Measurements from ENCODE around the gene VPS33A.

Gene VPS33A

GRCh38 chr12:122192441-122192840, 73.9 kb downstream of the VPS33A start:
- no peak overlapping the region for H3K27ac ChIP-seq (ENCODE audit: low read depth, low read length)
- H3K4me1 ChIP-seq (ENCODE audit: control insufficient read depth, insufficient read depth, low read length) = no peaks in the 10 kb centered on the region
- no peaks in the 10 kb centered on the region for H3K27me3 ChIP-seq (ENCODE audit: control insufficient read depth, insufficient read depth, low read length)
- no peak overlapping the region for H3K9ac ChIP-seq (ENCODE audit: low read depth, low read length)
- no peaks in the 10 kb centered on the region for H3K36me3 ChIP-seq (ENCODE audit: control insufficient read depth, insufficient read depth, low read length)
- H3K4me3 ChIP-seq (ENCODE audit: low read depth, low read length) = no peak overlapping the region
- H3K9me3 ChIP-seq (ENCODE audit: control insufficient read depth, insufficient read depth, low read length) = no peaks in the 10 kb centered on the region

GRCh38 chr12:122190842-122191668, 75.2 kb downstream of the VPS33A start:
- H3K4me3 ChIP-seq (ENCODE audit: low read depth, low read length) = no peak overlapping the region
- H3K27ac ChIP-seq (ENCODE audit: low read depth, low read length) = no peak overlapping the region
- no peaks in the 10 kb centered on the region for H3K4me1 ChIP-seq (ENCODE audit: control insufficient read depth, insufficient read depth, low read length)
- H3K9ac ChIP-seq (ENCODE audit: low read depth, low read length) = no peak overlapping the region
- H3K36me3 ChIP-seq (ENCODE audit: control insufficient read depth, insufficient read depth, low read length) = no peaks in the 10 kb centered on the region
- H3K9me3 ChIP-seq (ENCODE audit: control insufficient read depth, insufficient read depth, low read length) = no peaks in the 10 kb centered on the region
- no peaks in the 10 kb centered on the region for H3K27me3 ChIP-seq (ENCODE audit: control insufficient read depth, insufficient read depth, low read length)

GRCh38 chr12:122189626-122190475, 76.4 kb downstream of the VPS33A start:
- no peak overlapping the region for H3K4me3 ChIP-seq (ENCODE audit: low read depth, low read length)
- H3K9ac ChIP-seq (ENCODE audit: low read depth, low read length) = no peak overlapping the region
- H3K4me1 ChIP-seq (ENCODE audit: control insufficient read depth, insufficient read depth, low read length) = no peaks in the 10 kb centered on the region
- H3K36me3 ChIP-seq (ENCODE audit: control insufficient read depth, insufficient read depth, low read length) = no peaks in the 10 kb centered on the region
- H3K9me3 ChIP-seq (ENCODE audit: control insufficient read depth, insufficient read depth, low read length) = no peaks in the 10 kb centered on the region
- H3K27me3 ChIP-seq (ENCODE audit: control insufficient read depth, insufficient read depth, low read length) = no peaks in the 10 kb centered on the region
- H3K27ac ChIP-seq (ENCODE audit: low read depth, low read length) = no peak overlapping the region

- H3K36me3 ChIP-seq (ENCODE audit: control insufficient read depth, insufficient read depth, low read length) = no peaks in the 10 kb centered on the region
- H3K9me3 ChIP-seq (ENCODE audit: control insufficient read depth, insufficient read depth, low read length) = no peaks in the 10 kb centered on the region
- H3K9ac ChIP-seq (ENCODE audit: low read depth, low read length) = no peak overlapping the region
- no peak overlapping the region for H3K4me3 ChIP-seq (ENCODE audit: low read depth, low read length)
- H3K4me1 ChIP-seq (ENCODE audit: control insufficient read depth, insufficient read depth, low read length) = no peaks in the 10 kb centered on the region
- H3K27ac ChIP-seq (ENCODE audit: low read depth, low read length) = no peak overlapping the region
- peaks cover 10% of the 10 kb centered on the region for H3K27me3 ChIP-seq (ENCODE audit: control insufficient read depth, insufficient read depth, low read length)
Observed at GRCh38 chr12:122187466-122187865, 78.8 kb downstream of the VPS33A start.

- Histone ChIP-seq H3K9me3 (ENCODE audit: control insufficient read depth, insufficient read depth, low read length) (no peaks in the 10 kb centered on the region), H3K27ac (ENCODE audit: low read depth, low read length) (no peak overlapping the region), H3K27me3 (ENCODE audit: control insufficient read depth, insufficient read depth, low read length) (peaks cover 10% of the 10 kb centered on the region), H3K4me1 (ENCODE audit: control insufficient read depth, insufficient read depth, low read length) (no peaks in the 10 kb centered on the region), H3K36me3 (ENCODE audit: control insufficient read depth, insufficient read depth, low read length) (no peaks in the 10 kb centered on the region), H3K9ac (ENCODE audit: low read depth, low read length) (no peak overlapping the region), H3K4me3 (ENCODE audit: low read depth, low read length) (no peak overlapping the region)
Observed at GRCh38 chr12:122185494-122186082, 80.7 kb downstream of the VPS33A start.

GRCh38 chr12:122185079-122185478, 81.2 kb downstream of the VPS33A start:
- Histone ChIP-seq H3K9me3 (ENCODE audit: control insufficient read depth, insufficient read depth, low read length) (no peaks in the 10 kb centered on the region), H3K27ac (ENCODE audit: low read depth, low read length) (no peak overlapping the region), H3K36me3 (ENCODE audit: control insufficient read depth, insufficient read depth, low read length) (no peaks in the 10 kb centered on the region), H3K4me1 (ENCODE audit: control insufficient read depth, insufficient read depth, low read length) (no peaks in the 10 kb centered on the region), H3K9ac (ENCODE audit: low read depth, low read length) (no peak overlapping the region), H3K4me3 (ENCODE audit: low read depth, low read length) (no peak overlapping the region), H3K27me3 (ENCODE audit: control insufficient read depth, insufficient read depth, low read length) (peaks cover 10% of the 10 kb centered on the region)

- no peaks in the 10 kb centered on the region for H3K4me1 ChIP-seq (ENCODE audit: control insufficient read depth, insufficient read depth, low read length)
- no peak overlapping the region for H3K27ac ChIP-seq (ENCODE audit: low read depth, low read length)
- H3K4me3 ChIP-seq (ENCODE audit: low read depth, low read length) = no peak overlapping the region
- no peaks in the 10 kb centered on the region for H3K9me3 ChIP-seq (ENCODE audit: control insufficient read depth, insufficient read depth, low read length)
- no peaks in the 10 kb centered on the region for H3K36me3 ChIP-seq (ENCODE audit: control insufficient read depth, insufficient read depth, low read length)
- no peak overlapping the region for H3K9ac ChIP-seq (ENCODE audit: low read depth, low read length)
- peaks cover 10% of the 10 kb centered on the region for H3K27me3 ChIP-seq (ENCODE audit: control insufficient read depth, insufficient read depth, low read length)
Observed at GRCh38 chr12:122184517-122184916, 81.8 kb downstream of the VPS33A start.

- H3K4me1 ChIP-seq (ENCODE audit: control insufficient read depth, insufficient read depth, low read length) = no peaks in the 10 kb centered on the region
- H3K27ac ChIP-seq (ENCODE audit: low read depth, low read length) = no peak overlapping the region
- no peaks in the 10 kb centered on the region for H3K36me3 ChIP-seq (ENCODE audit: control insufficient read depth, insufficient read depth, low read length)
- no peak overlapping the region for H3K9ac ChIP-seq (ENCODE audit: low read depth, low read length)
- no peaks in the 10 kb centered on the region for H3K9me3 ChIP-seq (ENCODE audit: control insufficient read depth, insufficient read depth, low read length)
- peak overlapping the region; percentile 57 for H3K4me3 ChIP-seq (ENCODE audit: low read depth, low read length)
- peaks cover 10% of the 10 kb centered on the region for H3K27me3 ChIP-seq (ENCODE audit: control insufficient read depth, insufficient read depth, low read length)
Observed at GRCh38 chr12:122183588-122183940, 82.7 kb downstream of the VPS33A start.

GRCh38 chr12:122182887-122183587, 83.3 kb downstream of the VPS33A start, which contains the start of gene LRRC43:
LRRC43 (plus strand) TSS chr12:122183123; CDS start chr12:122183145, 22 bp downstream.
- Histone ChIP-seq H3K27me3 (ENCODE audit: control insufficient read depth, insufficient read depth, low read length) (peaks cover 10% of the 10 kb centered on the region), H3K4me1 (ENCODE audit: control insufficient read depth, insufficient read depth, low read length) (no peaks in the 10 kb centered on the region), H3K27ac (ENCODE audit: low read depth, low read length) (no peak within 1 kb of the TSS), H3K36me3 (ENCODE audit: control insufficient read depth, insufficient read depth, low read length) (no peaks in the 10 kb centered on the region), H3K9me3 (ENCODE audit: control insufficient read depth, insufficient read depth, low read length) (no peaks in the 10 kb centered on the region), H3K4me3 (ENCODE audit: low read depth, low read length) (peak within 1 kb of the TSS; percentile 57), H3K9ac (ENCODE audit: low read depth, low read length) (no peak within 1 kb of the TSS)

All from HUES48 (cell line).